ENCODE measurements around the gene MAST4.
A peak's percentile ranks its signal among the peaks of the same experiment; 100 is the strongest.
"Not testable (repeated sequence)": the region's sequence is repeated elsewhere in the genome, so short reads cannot be mapped to it uniquely, and the experiment has no call there.

MAST4 gene

GRCh38 chr5:67161767-67162166 lies 565.6 kb downstream of the MAST4 start:
- DNase-seq (ENCODE audit: low spot score): no peak

- no peak for DNase-seq (ENCODE audit: low spot score)
Measured at GRCh38 chr5:67163231-67163756, 567.1 kb downstream of the MAST4 start.

- no peak for DNase-seq (ENCODE audit: low spot score)
Measured at GRCh38 chr5:67163863-67164595, 567.8 kb downstream of the MAST4 start.

- DNase-seq (ENCODE audit: low spot score): no peak
Measured at GRCh38 chr5:67164856-67165525, 568.8 kb downstream of the MAST4 start.

GRCh38 chr5:67165526-67166459 lies 569.6 kb downstream of the MAST4 start:
- DNase-seq (ENCODE audit: low spot score): peak; percentile 72

- no peak for DNase-seq (ENCODE audit: low spot score)
Measured at GRCh38 chr5:67166460-67167285, 570.5 kb downstream of the MAST4 start.

GRCh38 chr5:67168069-67168468 lies 571.9 kb downstream of the MAST4 start:
- DNase-seq (ENCODE audit: low spot score): no peak

GRCh38 chr5:67170767-67171166 lies 574.6 kb downstream of the MAST4 start:
- no peak for DNase-seq (ENCODE audit: low spot score)

GRCh38 chr5:67173351-67173750 lies 577.2 kb downstream of the MAST4 start:
- DNase-seq (ENCODE audit: low spot score): not testable (repeated sequence)

- DNase-seq (ENCODE audit: low spot score): no peak
Measured at GRCh38 chr5:67173959-67174358, 577.8 kb downstream of the MAST4 start.

- no peak for DNase-seq (ENCODE audit: low spot score)
Measured at GRCh38 chr5:67176936-67177335, 580.7 kb downstream of the MAST4 start.

GRCh38 chr5:67178085-67178484 lies 581.9 kb downstream of the MAST4 start:
- no peak for DNase-seq (ENCODE audit: low spot score)

GRCh38 chr5:67178966-67179365 lies 582.8 kb downstream of the MAST4 start:
- no peak for DNase-seq (ENCODE audit: low spot score)

GRCh38 chr5:67179697-67180361 lies 583.6 kb downstream of the MAST4 start:
- DNase-seq (ENCODE audit: low spot score): no peak

- DNase-seq (ENCODE audit: low spot score): no peak
Measured at GRCh38 chr5:67181648-67182221, 585.5 kb downstream of the MAST4 start.

- peak; percentile 63 for DNase-seq (ENCODE audit: low spot score)
Measured at GRCh38 chr5:67182301-67182790, 586.2 kb downstream of the MAST4 start.

- no peak for DNase-seq (ENCODE audit: low spot score)
Measured at GRCh38 chr5:67183859-67184258, 587.7 kb downstream of the MAST4 start.

- DNase-seq (ENCODE audit: low spot score): no peak
Measured at GRCh38 chr5:67187006-67187715, 591.0 kb downstream of the MAST4 start.

- no peak for DNase-seq (ENCODE audit: low spot score)
Measured at GRCh38 chr5:67188274-67189078, 592.3 kb downstream of the MAST4 start.

Measured in kidney capillary endothelial cell (primary cell).